Breast epithelium (tissue), 3 donors: Measurements from ENCODE around the gene HHEX.

Experiments used
- CTCF ChIP-seq, 3 donors: fragments of 450-650 bp; IDR thresholded peaks; one replicate each; pipeline ENCODE4 v1.5.1; 2016 to 2017; ENCODE audit warnings: antibody characterized with exemption in 3 of 3, mild to moderate bottlenecking in 3 of 3, moderate library complexity in 3 of 3
- POLR2AphosphoS5 ChIP-seq, 3 donors: sonication (generic); formaldehyde crosslinking; IDR thresholded peaks; one replicate each; pipeline ENCODE4 v1.6.1; 2017; ENCODE audit warnings: antibody characterized with exemption in 3 of 3

DNA sequence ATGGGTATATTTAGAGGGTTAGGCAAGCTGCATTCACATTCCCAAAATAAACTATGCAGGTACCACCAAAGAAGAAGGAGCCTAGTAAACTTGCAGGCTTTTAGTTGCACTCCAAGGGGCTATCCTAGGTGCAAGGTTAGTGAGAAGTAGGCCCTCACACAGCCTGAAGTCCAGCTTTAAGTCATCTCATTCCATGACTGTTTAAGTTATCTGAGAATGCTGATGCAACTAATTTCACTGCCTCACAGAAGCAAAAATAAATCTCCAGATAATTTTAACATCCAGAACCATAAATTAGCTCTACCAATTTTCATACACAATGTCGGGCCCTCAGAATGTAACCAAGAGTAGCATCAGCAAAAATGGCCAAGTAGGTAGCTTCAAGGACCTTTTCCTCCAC, 34.3 kb upstream of the HHEX start:
- no peak for TF ChIP-seq CTCF (IDR thresholded peaks at IDR 0.05)
- TF ChIP-seq POLR2AphosphoS5 (IDR thresholded peaks at IDR 0.05): no peak
